GM23248 (cell line): ENCODE measurements around the gene TPRG1.

ENCODE experiments used
- EZH2 ChIP-seq: fragments of 200-600 bp; sonication (generic); IDR thresholded peaks from 2 replicates; pipeline ENCODE4 v1.6.1; 2018; ENCODE audit warnings: antibody characterized with exemption, mild to moderate bottlenecking; ENCODE audit not compliant: insufficient read depth, poor library complexity, severe bottlenecking
- EZH2phosphoT487 ChIP-seq: fragments of 200-600 bp; sonication (generic); IDR thresholded peaks from 2 replicates; pipeline ENCODE4 v1.6.1; 2018; ENCODE audit warnings: antibody characterized with exemption, moderate library complexity, mild to moderate bottlenecking, low read depth; ENCODE audit not compliant: insufficient read depth

DNA sequence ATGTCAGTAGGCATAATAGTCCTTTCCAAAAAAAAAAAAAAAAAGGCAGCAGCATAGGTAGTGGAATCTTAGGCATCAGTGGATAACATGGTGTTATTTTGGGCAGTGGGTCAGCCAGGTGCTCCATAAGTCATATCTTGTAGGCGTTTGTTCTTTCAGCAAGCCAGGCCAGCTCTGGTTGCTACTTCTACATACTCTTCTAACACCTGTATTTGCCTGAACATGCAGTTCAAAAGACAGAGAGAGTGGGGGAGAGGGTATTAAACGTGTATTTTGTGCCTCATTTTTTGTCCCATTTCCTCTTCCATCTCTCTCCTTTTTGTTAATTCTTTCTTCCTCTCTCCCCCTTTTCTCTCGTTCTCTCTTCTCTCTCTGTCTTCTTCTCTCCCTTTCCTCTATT lies 110.4 kb downstream of the TPRG1 start:
- no peak for TF ChIP-seq EZH2phosphoT487
- TF ChIP-seq EZH2 = no peak
